ENCODE results near the gene HES4. TPM values are rescaled to one million over a fixed set of nuclear protein-coding genes. Genes with fewer than 3 reads are reported as not detected.

HES4 gene
- total RNA-seq, 2 experiments from 2014 or later: 4.1 to 4.7 TPM

DNA sequence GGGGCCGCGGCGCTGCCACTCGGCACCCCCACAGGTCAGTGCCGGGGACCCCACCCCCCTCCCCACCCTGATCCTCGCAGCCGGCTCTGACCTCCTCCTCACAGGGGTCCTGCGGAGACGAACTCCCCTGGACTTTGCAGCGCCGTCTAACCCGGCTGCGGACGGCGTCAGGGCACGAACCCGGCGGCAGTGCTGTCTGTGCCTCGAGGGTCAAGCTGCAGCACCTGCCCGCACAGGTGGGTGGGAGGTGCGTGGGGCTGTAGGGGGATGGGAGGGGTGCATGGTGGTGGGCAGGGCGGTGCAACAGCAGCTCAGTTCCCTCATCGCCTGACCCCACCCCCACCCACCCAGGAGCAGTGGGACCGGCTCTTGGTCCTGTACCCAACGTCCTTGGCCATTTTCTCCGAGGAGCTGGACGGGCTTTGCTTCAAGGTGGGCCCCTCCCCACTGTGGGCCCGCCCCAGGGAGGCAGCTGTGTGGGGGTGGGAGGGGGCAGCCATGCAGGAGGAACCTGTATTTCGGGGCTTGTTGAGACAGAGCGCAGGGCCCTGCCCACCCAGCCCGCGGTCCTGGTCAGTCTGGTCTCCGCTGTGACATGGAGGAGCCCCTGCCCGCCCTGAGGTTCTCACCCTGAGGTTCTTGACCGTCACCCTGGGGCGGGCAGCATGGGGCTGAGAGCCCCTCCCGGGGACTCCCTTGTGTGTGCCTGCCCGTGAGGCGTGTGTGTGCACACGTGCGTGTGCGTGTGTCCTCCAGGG is 28.7 kb downstream of the HES4 start:
- H3K9me3 Mint-ChIP-seq: no peaks in the 10 kb centered on the region

DNA sequence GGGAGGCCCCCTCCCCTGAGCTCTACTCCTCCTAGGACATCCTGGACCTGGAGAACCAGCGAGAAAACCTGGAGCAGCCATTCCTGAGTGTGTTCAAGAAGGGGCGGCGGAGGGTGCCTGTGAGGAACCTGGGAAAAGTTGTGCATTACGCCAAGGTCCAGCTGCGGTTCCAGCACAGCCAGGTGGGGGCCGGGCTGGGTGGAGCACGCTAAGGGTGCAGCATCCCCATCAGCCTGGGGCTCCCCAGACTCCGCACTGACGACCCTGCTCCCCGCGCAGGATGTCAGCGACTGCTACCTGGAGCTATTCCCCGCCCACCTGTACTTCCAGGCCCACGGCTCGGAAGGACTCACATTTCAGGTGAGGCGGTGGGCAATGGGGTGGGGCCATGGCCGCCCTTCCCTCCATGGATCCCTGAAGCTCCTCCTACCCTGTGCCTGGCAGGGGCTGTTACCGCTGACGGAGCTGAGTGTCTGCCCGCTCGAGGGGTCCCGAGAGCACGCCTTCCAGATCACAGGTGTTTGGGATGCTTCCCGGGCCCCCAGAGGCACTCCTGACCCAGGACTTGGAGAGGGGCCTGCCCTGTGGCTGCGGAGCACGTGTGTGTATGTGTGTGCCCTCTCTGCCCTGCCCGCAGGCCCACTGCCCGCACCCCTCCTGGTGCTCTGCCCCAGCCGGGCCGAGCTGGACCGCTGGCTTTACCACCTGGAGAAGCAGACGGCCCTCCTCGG is 29.5 kb downstream of the HES4 start:
- peaks cover 10% of the 10 kb centered on the region for H3K4me1 Mint-ChIP-seq (ENCODE audit: low read depth)
- CTCF ChIA-PET: no interaction called here
- H3K36me3 Mint-ChIP-seq (ENCODE audit: low read depth): no peaks in the 10 kb centered on the region
- no peaks in the 10 kb centered on the region for H3K9me3 Mint-ChIP-seq
- no peak overlapping the region for H3K4me3 Mint-ChIP-seq
- no peak overlapping the region for H3K27ac Mint-ChIP-seq
- intact Hi-C loops (cut with micrococcal nuclease): no loop called here
- peaks cover 17% of the 10 kb centered on the region for H3K27me3 Mint-ChIP-seq (ENCODE audit: low read depth)
- DNase-seq: no peak

More for the DNA sequence above, 28.7 kb downstream of the HES4 start:
- Mint-ChIP-seq H3K36me3 (ENCODE audit: low read depth) (no peaks in the 10 kb centered on the region), H3K27ac (no peak overlapping the region), H3K4me3 (no peak overlapping the region), H3K27me3 (ENCODE audit: low read depth) (peaks cover 22% of the 10 kb centered on the region), H3K4me1 (ENCODE audit: low read depth) (peaks cover 10% of the 10 kb centered on the region)
- DNase-seq: no peak
- intact Hi-C loops (cut with micrococcal nuclease): no loop called here
- CTCF ChIA-PET: no interaction called here

DNA sequence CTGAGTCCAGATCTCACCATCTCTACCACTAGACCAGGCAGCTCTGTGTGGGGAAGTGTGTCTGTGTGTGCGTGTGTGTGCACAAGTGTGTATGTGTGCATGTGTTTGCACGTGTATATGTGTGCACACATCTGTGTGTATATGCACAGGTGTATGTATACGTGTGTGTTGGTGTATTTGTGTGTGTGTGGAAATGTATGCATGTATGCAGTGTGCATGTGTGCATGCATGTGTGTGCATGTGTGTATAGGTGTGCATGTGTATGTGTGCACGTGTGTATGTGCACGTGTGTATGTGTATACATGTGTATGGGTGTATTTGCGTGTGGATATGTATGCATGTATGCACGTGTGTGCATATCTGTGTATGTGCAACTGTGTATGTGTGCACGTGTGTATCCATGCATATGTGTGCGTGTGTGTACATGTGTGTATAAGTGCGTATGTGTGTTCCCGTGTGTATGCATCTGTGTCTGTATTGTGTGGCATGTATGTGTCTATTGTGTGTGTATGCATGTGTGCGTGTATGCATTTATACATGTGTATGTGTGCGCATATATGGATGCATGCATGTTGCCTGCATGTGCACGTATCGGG is 30.5 kb downstream of the HES4 start:
- H3K9me3 Mint-ChIP-seq: no peaks in the 10 kb centered on the region
- H3K4me1 Mint-ChIP-seq (ENCODE audit: low read depth): peaks cover 10% of the 10 kb centered on the region
- CTCF ChIA-PET: no interaction called here
- no peak overlapping the region for H3K27ac Mint-ChIP-seq
- peaks cover 13% of the 10 kb centered on the region for H3K27me3 Mint-ChIP-seq (ENCODE audit: low read depth)
- DNase-seq: no peak
- no peak overlapping the region for H3K4me3 Mint-ChIP-seq
- H3K36me3 Mint-ChIP-seq (ENCODE audit: low read depth): peaks cover 1% of the 10 kb centered on the region
- intact Hi-C loops (cut with micrococcal nuclease): no loop called here

DNA sequence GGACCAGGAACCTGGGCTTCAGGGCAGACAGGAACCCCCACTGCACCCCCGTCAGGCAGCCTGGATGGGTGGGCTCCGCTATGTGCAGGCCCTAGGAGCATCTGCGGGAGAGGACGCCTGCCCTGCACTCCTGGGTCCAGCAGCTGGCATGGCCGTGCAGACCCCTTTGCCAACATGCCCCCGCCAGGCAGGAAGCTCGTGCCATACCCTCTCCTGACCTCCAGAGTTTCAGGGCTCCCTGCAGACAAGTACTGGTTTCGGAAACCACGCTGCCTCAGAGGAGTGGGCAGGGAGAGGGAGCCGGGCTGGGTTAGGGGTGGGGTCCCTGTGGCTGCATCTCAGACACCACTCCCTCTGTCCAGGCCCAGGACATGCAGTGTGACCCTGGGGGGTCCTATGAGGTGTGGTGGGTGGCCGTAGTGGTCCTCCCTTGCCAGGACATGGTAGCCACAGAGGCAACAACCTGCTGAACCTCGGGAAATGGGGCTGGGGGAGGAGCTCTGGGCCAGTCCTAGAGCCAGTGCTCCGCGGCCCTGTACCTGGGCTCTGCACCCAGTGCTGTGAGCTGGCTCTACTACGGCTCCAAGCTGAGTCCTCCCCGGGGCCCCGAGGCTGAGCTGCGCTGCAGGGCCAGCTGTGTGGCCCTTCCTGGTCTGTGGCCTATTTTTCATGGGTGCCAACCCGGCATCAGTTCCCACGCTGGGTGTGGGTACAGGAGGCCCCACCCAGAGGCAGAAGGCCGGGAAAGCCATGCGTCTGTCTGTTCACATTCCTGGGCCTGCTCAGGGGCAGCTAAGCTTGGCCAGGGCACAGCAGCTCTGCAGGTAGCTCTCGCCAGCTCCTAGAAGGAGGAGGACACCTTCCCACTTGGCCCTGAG is 32.2 kb downstream of the HES4 start:
- intact Hi-C loops (cut with micrococcal nuclease): loop anchor here (1.0 kb wide), 1 partner anchor 8 kb away; the partner anchor contains the start of gene NOC2L
- CTCF ChIA-PET: interaction anchor here (0.9 to 1.3 kb wide), 3 partner anchors 8 to 62 kb away, joined by 3 to 5 read pairs (median 4); no protein-coding TSS in a partner anchor
- peaks cover 13% of the 10 kb centered on the region for H3K27me3 Mint-ChIP-seq (ENCODE audit: low read depth)
- H3K9me3 Mint-ChIP-seq: no peaks in the 10 kb centered on the region
- peaks cover 10% of the 10 kb centered on the region for H3K4me1 Mint-ChIP-seq (ENCODE audit: low read depth)
- H3K4me3 Mint-ChIP-seq: no peak overlapping the region
- no peak for DNase-seq
- H3K27ac Mint-ChIP-seq: no peak overlapping the region
- H3K36me3 Mint-ChIP-seq (ENCODE audit: low read depth): peaks cover 1% of the 10 kb centered on the region

DNA sequence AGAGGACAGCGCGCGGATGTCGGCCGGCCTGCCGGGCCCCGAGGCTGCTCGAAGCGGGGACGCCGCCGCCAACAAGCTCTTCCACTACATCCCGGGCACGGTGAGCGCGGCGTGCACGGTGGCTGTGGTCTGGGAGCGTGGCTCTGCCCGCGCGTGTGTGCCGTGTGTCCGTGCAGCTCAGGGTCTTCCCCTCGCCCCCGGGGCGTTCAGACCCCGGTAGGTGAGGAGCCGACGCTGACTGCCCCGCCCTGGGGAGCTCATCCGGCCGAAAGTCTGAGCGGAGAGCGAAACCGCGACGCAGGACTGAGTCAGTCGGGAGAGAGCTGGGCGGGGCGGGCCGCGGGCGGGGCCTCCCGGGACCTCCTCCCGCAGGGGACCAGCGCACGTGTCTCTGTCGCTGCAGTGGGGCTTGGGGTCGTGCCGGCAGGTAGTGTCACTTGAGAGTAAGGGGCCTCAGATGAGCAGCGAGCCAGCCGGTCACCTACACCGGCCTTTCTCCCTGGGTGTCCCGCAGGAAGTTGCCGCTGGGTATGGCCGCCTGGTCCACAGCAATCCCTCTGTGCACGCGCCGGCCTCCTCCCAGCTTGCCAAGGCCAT is 33.1 kb downstream of the HES4 start:
- CTCF ChIA-PET: interaction anchor here (0.6 to 1.3 kb wide), 4 partner anchors 9 to 160 kb away, joined by 3 to 4 read pairs (median 4); no protein-coding TSS in a partner anchor
- H3K4me3 Mint-ChIP-seq: peak overlapping the region; percentile 77
- H3K4me1 Mint-ChIP-seq (ENCODE audit: low read depth): peaks cover 13% of the 10 kb centered on the region
- H3K36me3 Mint-ChIP-seq (ENCODE audit: low read depth): peaks cover 4% of the 10 kb centered on the region
- H3K27me3 Mint-ChIP-seq (ENCODE audit: low read depth): peaks cover 9% of the 10 kb centered on the region
- peak overlapping the region; percentile 59 for H3K27ac Mint-ChIP-seq
- DNase-seq: peak; percentile 87
- intact Hi-C loops (cut with micrococcal nuclease): loop anchor here (1.0 kb wide), 1 partner anchor 8 kb away; the partner anchor contains the start of gene NOC2L
- H3K9me3 Mint-ChIP-seq: no peaks in the 10 kb centered on the region

DNA sequence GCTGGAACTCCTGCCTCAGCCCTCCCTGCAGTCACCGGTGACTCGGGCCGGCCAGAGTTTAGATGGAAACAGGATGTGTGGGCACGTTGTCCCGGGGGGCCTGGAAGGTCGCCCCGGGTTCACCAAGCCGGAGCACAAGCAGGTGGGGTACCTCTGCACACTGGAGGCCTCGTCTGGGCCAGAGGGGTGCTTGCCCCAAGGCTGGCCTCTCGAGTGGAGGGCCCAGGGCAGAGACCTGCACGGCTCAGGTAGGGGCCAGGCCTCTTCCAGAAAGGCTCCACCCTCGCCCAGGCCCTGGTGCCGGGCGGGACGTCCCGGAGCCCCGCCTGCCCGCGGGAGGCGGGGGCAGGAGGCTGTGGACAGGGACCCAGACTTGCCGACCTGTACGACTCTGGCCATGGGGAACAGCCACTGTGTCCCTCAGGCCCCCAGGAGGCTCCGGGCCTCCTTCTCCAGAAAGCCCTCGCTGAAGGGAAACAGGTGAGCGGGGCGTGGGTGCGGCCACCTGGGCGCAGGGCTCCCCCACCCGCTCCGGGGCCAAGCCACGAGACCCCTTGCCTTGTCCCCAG is 33.7 kb downstream of the HES4 start, which contains the start of gene PLEKHN1:
PLEKHN1 (plus strand) TSS at position 348 of the 569 bp plus-strand sequence; CDS start at position 398, 50 bp downstream.
- CTCF ChIA-PET: interaction anchor here (0.6 to 1.3 kb wide), 3 partner anchors 18 to 160 kb away, joined by 3 to 4 read pairs (median 4); no protein-coding TSS in a partner anchor
- no peaks in the 10 kb centered on the region for H3K9me3 Mint-ChIP-seq
- peak within 1 kb of the TSS; percentile 59 for H3K27ac Mint-ChIP-seq
- intact Hi-C loops (cut with micrococcal nuclease): no loop called here
- peaks cover 6% of the 10 kb centered on the region for H3K27me3 Mint-ChIP-seq (ENCODE audit: low read depth)
- DNase-seq: peak; percentile 42
- H3K4me3 Mint-ChIP-seq: peak within 1 kb of the TSS; percentile 77
- H3K4me1 Mint-ChIP-seq (ENCODE audit: low read depth): peaks cover 13% of the 10 kb centered on the region
- H3K36me3 Mint-ChIP-seq (ENCODE audit: low read depth): peaks cover 4% of the 10 kb centered on the region

DNA sequence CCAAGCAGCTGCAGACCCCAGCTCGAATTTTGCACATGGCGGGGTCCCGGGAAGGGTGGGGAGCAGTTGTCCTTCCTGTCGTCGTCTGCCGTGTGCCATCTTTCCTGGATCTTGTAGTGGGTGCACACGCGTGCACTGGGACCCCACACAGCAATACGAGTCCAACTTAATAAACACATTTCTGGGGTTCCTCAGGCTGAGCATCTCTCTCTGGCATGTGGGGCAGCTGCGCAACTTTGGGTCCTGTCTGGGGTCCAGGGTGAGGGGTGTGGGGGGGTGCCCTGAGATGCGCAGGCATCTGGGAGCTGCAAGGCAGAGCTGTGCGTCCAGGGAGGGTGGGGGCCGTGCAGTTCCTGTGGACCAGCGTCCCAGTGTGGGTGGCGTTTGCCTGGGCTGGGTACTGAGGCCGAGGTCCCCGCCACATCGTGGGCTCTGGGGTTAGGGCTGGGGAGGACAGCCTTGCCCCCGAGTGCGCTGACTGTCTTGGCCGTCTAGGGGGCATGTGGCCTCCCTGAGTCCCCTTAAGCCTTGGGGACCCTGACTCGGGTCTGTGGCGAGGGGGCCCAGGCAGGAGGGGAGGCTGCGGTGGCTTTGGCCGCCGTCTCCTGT is 34.3 kb downstream of the HES4 start:
- H3K4me1 Mint-ChIP-seq (ENCODE audit: low read depth): peaks cover 13% of the 10 kb centered on the region
- no peak overlapping the region for H3K27ac Mint-ChIP-seq
- intact Hi-C loops (cut with micrococcal nuclease): no loop called here
- DNase-seq: no peak
- no peaks in the 10 kb centered on the region for H3K9me3 Mint-ChIP-seq
- CTCF ChIA-PET: interaction anchor here (0.6 kb wide), 1 partner anchor 20 kb away, joined by 3 read pairs; no protein-coding TSS in a partner anchor
- H3K4me3 Mint-ChIP-seq: peak overlapping the region; percentile 6
- H3K27me3 Mint-ChIP-seq (ENCODE audit: low read depth): peaks cover 6% of the 10 kb centered on the region
- peaks cover 4% of the 10 kb centered on the region for H3K36me3 Mint-ChIP-seq (ENCODE audit: low read depth)

DNA sequence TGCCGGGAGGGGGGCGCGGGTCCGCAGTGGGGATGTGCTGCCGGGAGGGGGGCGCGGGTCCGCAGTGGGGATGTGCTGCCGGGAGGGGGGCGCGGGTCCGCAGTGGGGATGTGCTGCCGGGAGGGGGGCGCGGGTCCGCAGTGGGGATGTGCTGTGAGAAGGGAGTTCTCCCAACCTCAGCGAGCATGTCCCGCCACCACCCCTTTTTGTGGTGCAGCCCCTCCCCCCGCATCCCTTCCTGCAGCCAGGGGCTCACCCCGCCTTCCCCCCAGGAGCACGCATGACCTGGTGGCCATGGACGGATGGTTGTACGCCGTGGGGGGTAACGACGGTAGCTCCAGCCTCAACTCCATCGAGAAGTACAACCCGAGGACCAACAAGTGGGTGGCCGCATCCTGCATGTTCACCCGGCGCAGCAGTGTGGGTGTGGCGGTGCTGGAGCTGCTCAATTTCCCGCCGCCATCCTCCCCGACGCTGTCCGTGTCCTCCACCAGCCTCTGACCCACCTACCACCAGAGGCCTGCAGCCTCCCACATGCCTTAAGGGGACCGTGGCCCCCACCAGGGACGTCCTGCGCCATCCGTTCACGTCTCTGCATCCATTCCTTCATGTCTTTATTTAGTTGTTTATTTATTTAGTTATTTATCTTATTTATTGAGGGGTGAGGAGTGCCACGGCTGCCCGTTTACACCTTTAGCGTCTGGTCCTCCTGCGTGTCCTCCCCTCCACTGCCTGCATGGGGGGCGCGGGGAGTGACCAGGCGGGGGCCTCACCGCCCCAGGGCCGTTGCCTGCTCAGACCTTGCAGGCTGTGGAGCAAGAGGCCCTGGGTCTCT is 35.0 kb downstream of the HES4 start:
- CTCF ChIA-PET: interaction anchor here (0.6 kb wide), 1 partner anchor 20 kb away, joined by 3 read pairs; no protein-coding TSS in a partner anchor
- intact Hi-C loops (cut with micrococcal nuclease): no loop called here
- Mint-ChIP-seq H3K4me3 (no peak overlapping the region), H3K27ac (no peak overlapping the region), H3K27me3 (ENCODE audit: low read depth) (peaks cover 6% of the 10 kb centered on the region), H3K9me3 (no peaks in the 10 kb centered on the region), H3K4me1 (ENCODE audit: low read depth) (peaks cover 13% of the 10 kb centered on the region), H3K36me3 (ENCODE audit: low read depth) (peaks cover 4% of the 10 kb centered on the region)
- DNase-seq: no peak

DNA sequence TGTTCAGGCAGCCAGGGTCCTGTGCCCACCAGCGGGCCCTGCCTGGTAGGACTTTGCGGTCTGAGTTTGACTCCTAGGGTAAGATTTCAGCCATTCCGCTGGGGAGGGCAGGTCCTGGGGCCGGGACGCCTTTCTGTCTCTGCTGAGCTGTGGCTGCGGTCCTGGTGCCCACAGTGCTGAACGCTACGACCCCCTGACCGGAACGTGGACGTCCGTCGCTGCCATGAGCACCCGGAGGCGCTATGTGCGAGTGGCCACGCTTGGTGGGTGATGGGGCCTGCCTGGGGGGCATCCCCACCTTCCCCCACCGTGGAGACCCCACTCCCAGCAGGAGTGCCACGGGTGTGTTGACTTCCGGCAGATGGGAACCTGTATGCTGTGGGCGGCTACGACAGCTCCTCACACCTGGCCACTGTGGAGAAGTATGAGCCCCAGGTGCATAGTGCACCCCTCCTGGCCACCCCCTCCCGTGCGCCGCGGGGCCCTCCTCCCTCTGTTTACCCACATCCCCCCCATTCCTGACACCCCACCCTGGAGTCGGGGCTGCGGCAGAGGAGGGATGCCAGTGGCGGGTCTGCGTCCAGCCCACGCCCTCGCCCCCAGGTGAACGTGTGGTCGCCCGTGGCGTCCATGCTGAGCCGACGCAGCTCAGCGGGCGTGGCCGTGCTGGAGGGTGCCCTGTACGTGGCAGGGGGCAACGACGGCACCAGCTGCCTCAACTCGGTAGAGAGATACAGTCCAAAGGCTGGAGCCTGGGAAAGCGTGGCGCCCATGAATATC is 36.0 kb downstream of the HES4 start:
- CTCF ChIA-PET: no interaction called here
- intact Hi-C loops (cut with micrococcal nuclease): no loop called here

DNA sequence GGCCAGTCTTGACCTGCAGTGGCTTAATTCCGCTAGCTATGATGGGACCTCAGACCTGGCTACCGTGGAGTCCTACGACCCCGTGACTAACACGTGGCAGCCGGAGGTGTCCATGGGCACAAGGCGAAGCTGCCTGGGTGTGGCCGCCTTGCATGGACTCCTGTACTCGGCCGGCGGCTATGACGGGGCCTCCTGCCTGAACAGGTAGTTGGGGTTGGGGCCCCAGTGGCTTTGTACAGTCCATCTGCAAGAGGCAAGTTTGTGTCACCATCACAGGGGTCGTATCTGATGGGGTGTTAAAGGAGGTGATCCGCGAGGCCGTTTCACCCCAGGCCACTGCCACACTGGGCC is 36.6 kb downstream of the HES4 start:
- Mint-ChIP-seq H3K36me3 (ENCODE audit: low read depth) (peaks cover 6% of the 10 kb centered on the region), H3K4me3 (no peak overlapping the region), H3K9me3 (no peaks in the 10 kb centered on the region), H3K27me3 (ENCODE audit: low read depth) (peaks cover 1% of the 10 kb centered on the region), H3K4me1 (ENCODE audit: low read depth) (peaks cover 18% of the 10 kb centered on the region), H3K27ac (no peak overlapping the region)
- CTCF ChIA-PET: no interaction called here
- intact Hi-C loops (cut with micrococcal nuclease): no loop called here
- no peak for DNase-seq

More for the DNA sequence above, 36.0 kb downstream of the HES4 start:
- Mint-ChIP-seq H3K9me3 (no peaks in the 10 kb centered on the region), H3K4me3 (no peak overlapping the region), H3K36me3 (ENCODE audit: low read depth) (peaks cover 4% of the 10 kb centered on the region), H3K4me1 (ENCODE audit: low read depth) (peaks cover 16% of the 10 kb centered on the region), H3K27ac (no peak overlapping the region), H3K27me3 (ENCODE audit: low read depth) (peaks cover 2% of the 10 kb centered on the region)
- no peak for DNase-seq

All from activated naive CD4-positive, alpha-beta T cell treated with anti-CD3 and anti-CD28 coated beads for 36 hours (primary cell).